Measurements from ENCODE around the gene COL15A1.

Gene COL15A1

DNA sequence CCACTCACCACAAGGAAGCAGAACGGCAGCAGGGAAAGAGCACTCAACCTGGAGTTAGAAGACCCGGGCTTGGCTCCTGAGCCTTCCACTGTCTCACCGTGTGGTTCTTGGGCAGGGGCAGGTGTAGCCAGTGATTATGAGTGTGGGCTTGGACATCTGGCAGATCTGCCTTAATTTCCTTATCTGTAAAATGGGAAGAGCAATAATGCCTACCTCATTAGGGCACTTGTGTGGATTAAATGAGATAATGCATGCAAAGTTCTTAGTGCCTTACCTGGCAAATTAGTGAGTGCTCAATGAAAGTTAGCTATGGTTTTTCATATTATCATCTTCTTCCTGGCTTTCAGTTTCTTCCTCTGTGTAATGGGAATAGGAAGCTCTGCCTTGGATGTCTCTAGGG is 28.1 kb upstream of the COL15A1 start:
- in situ Hi-C loops (cut with MboI; ENCODE audit: low sequenced_read_pairs) = no loop called here

DNA sequence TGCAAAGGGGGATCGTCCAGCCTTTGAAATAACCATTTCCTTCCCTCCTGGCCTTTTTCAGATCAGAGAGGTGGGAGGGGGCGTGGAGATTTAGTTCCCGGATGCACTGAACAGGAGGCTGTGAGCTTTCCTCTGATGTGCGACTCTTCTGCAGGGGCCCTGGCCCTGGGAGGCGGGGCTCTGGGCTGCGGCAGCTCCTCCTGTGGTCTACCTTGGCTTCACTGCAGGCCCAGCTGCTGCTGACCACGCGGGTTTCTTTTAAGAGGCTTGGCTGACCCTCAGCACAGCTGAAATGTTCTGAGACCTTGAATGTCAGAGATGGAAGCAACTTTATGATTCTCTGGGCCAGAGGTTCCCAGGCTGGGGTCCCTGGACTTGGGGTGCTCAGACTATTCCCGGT is 27.0 kb upstream of the COL15A1 start:
- in situ Hi-C loops (cut with MboI; ENCODE audit: low sequenced_read_pairs) = no loop called here

GRCh38 chr9:98917746-98918487 is 25.8 kb upstream of the COL15A1 start:
- in situ Hi-C loops (cut with MboI; ENCODE audit: low sequenced_read_pairs) = no loop called here

GRCh38 chr9:98921732-98922131 is 22.0 kb upstream of the COL15A1 start:
- in situ Hi-C loops (cut with MboI; ENCODE audit: low sequenced_read_pairs) = no loop called here

GRCh38 chr9:98922721-98923435 is 20.8 kb upstream of the COL15A1 start:
- in situ Hi-C loops (cut with MboI; ENCODE audit: low sequenced_read_pairs) = no loop called here

DNA sequence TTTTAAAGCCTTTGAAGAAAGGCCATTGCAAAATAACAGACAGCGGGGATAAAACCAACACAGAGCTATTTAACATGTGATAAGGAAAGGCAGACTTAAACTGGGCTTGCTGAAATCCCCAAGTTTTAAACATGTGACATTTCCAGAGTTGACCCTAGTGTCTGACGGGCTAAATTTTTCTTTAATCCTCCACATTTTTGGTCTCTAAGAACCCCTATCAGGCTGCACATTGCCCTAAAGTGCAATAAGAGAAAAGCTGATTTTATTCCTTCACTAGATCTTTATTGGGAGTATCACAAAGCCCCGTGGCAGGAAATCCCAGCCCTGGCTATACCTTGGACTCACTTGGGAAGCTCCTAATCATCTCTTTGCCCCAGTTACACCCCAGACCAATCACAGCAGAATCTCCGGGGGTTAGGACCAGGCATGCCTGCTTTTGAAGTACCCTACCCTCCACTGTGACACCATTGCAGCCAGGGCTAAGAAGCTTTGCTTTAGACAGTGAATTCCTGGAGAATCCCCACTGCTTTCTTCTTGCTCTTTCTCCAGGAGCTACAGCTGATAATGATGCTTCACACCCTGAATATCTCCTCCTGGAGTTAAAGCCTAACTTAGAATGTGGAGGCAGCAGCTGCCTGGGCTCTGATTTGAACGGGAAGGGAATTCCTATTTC is 20.1 kb upstream of the COL15A1 start:
- in situ Hi-C loops (cut with MboI; ENCODE audit: low sequenced_read_pairs) = no loop called here

DNA sequence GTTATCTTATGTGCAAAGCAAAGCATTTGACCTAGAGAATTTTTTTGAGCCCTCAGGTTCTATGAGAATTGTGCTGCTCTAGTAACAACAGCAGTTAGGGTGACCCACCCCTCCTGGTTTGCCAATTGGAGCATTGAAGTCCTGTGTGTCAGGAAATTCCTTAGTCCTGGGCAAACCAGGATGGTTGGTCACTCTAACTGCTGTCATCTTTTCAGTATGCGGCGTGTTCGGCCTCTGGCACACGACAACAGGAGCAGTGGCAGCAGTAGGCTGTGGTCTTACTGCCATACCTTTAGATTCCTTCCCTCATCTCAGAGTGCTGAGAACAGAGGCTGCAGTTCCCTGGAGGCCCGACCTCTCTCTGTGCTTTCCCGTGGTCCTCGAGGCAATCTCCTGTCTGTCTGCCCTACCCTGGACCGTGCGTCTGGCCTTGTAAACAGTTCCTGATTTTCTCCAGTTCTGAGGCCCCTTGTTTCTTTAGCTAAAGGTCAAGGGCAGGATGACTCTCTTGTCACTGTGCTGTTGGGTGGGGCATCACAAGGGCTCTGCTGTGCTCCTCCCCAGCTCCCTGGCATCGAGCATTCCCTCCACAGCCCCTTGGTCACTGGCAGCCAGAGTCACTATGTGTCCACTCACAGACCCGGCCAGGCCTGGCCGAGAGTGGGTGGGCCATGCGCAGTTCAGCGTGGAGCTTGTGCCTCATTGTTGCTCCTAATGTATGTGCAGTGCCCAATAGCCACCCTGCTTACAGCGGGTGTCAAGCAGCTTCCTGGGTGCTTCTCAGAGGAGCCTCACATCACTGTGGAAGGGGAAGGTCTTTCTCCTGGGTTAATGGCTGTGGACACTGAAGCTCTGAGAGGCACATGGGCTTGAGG is 18.5 kb upstream of the COL15A1 start:
- in situ Hi-C loops (cut with MboI; ENCODE audit: low sequenced_read_pairs) = no loop called here

DNA sequence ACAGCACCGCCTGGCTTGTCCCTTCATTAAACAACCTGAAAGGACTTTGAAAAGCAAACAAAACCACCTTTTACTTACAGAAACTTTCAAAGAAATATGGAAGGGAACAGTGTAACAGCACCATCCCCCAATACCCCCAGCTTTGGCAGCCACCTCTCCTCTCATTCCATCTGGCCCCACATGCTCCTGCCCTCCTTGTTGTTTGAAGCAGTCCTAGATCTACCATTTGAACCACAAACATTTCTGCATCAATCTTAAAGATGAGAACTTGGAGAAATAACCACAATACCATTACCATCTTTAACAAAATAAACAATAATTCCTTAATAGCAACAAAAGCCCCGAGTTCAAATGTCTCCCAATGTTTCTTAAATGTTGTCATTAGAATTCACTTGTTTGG is 17.8 kb upstream of the COL15A1 start:
- in situ Hi-C loops (cut with MboI; ENCODE audit: low sequenced_read_pairs) = no loop called here

GRCh38 chr9:98927724-98928123 is 16.0 kb upstream of the COL15A1 start:
- in situ Hi-C loops (cut with MboI; ENCODE audit: low sequenced_read_pairs) = no loop called here

DNA sequence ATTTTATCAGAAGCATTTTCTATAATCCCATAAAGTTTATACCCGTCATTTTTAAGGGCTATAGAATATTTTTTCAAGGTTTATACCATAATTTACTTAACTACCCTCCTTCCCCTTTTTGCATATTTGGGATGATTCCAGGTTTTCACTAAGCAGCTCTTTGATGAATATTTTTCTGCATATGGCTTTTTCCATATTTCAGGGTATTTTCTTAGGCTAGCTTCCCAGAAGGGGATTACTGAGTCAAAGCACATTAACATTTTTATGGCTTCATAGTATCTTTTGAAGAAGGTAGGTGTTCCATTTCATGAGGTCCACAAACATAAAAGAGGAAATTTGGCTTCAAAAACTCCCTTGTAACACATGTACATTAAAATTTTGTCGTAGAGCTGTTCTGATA is 14.6 kb upstream of the COL15A1 start:
- in situ Hi-C loops (cut with MboI; ENCODE audit: low sequenced_read_pairs) = no loop called here

DNA sequence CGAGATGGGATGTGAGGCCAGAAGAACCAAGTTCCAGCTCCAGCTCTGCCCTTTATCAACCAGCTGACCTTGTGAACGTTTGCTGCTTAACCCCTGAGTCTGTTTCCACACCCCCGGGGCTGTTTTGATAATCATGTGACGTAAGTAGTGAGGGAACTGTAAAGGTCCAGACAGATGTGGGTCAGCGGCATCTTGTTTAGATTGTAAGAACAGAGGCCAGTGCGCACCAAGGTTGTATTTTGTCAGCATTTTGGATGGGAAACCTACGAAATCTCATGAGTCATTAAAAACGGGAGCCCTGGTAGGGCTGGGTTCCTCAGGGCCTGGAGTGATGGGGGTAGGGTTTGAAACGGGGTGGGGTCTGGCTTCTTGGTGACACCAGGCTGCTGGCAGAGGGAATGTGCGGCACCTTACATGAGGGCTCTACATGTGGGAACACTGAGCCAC is 13.8 kb upstream of the COL15A1 start:
- in situ Hi-C loops (cut with MboI; ENCODE audit: low sequenced_read_pairs) = no loop called here

DNA sequence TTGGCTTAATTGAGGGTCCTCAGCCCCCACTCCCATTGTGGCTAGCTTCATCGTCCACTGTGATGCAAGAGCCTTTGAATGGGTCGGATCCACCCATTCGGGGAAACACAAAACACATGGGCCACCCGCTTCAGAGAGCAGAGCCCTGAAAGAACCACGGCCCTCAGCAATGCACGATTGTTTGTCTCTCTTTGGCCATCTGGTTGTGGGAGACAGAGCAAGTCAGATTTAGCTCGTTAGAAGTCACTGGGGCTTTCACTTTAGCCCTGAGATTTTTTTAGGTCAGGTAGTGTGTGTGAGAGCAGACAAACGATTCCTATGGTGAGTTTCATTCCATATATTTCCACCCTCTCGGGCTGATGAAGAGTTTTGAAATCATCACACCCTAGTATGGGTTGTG is 12.9 kb upstream of the COL15A1 start:
- in situ Hi-C loops (cut with MboI; ENCODE audit: low sequenced_read_pairs) = no loop called here

DNA sequence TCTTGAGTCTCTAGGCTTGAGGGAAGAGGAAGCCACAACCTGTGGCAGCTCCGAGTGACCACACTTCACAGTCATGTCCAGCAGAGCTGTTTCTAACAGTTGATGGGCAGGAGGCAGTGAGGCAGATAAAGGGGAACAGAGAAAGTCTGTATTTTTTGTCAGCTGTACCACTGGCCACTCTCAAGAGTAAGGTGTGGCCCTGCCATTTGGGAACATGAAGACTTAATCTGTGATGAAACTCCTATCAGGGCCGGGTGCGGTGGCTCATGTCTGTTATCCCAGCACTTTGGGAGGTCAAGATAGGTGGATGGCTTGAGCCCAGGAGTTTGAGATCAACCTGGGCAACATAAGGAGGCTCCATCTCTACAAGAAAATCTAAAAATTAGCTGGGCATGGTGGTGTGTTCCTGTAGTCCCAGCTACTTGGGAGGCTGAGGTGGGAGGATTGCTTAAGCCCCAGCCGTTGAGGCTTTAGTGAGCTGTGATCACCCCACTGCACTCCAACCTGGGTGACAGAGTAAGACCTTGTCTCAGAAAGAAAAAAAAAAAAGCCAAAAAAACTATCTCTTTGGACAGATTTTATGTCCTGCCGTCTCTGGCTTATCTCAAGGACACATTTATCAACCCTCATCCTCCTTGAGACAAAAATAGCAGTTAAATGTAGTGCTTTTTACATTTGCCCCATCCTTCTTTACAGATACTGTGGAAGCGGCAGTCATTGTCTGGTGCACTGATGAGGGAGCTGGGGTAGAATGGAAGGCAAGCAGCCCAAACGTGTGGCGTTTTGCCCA is 11.9 kb upstream of the COL15A1 start:
- in situ Hi-C loops (cut with MboI; ENCODE audit: low sequenced_read_pairs) = no loop called here

GRCh38 chr9:98933185-98933584 is 10.5 kb upstream of the COL15A1 start:
- in situ Hi-C loops (cut with MboI; ENCODE audit: low sequenced_read_pairs) = no loop called here

GRCh38 chr9:98933890-98934289 is 9.8 kb upstream of the COL15A1 start:
- in situ Hi-C loops (cut with MboI; ENCODE audit: low sequenced_read_pairs) = no loop called here

DNA sequence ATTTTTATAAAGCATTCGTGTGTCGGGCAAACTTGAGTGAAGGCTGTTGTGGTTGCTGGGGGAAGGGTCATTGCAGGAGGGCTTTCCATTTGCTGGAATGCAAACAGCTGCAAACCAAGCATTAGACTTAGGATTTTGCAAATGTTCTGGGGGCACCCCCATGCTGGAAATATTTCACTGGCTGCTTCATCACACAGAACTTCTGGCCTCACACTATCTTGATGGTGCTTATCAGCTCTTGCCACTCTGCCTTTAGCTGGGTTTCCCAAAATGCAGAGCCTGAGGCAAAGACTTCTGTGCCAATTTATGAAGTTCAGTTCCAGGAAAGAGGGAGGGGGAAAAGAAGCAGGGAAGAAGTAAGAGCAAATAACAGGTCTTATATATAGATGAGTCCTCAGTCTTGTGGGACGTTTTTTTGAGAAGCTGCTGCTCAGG is 8.6 kb upstream of the COL15A1 start:
- in situ Hi-C loops (cut with MboI; ENCODE audit: low sequenced_read_pairs) = no loop called here

DNA sequence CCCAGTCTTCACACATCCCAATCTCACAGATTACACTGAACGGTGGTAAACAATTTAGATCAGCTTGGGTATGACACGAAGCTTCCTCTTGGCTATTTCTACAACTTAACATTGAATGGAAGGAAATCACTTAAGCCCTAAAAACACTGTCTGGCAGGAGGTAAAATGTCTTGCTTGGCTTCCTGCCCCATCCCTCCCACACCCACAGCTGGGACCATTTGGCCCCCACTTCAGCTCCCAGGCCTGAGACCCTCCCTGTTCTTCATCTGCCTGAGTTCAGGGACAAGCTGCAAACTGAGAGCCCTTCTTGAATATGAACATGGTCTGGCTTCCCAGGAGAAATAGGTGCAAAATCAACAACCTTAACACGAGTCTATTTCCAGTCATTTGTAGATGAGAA is 3.4 kb upstream of the COL15A1 start:
- in situ Hi-C loops (cut with MboI; ENCODE audit: low sequenced_read_pairs) = no loop called here

GRCh38 chr9:98941946-98942523 is 1.7 kb upstream of the COL15A1 start:
- in situ Hi-C loops (cut with MboI; ENCODE audit: low sequenced_read_pairs) = no loop called here

GRCh38 chr9:98942906-98943681 is 613 bp upstream of the COL15A1 start:
- in situ Hi-C loops (cut with MboI; ENCODE audit: low sequenced_read_pairs) = no loop called here

All from HL-60/S4 treated with phorbol 12-myristate 13-acetate at 8.2 ng/mL for 4 days and 3 days (cell line).